Activated CD4-positive, alpha-beta T cell treated with anti-CD3 and anti-CD28 coated beads, Interleukin-2, amount 10 ng/mL, durations not matched to agents 7 days and 5 days (primary cell): ENCODE data around the gene DEGS2. TPM values are rescaled to one million over a fixed set of nuclear protein-coding genes. Genes with fewer than 3 reads are reported as not detected.
A peak's percentile ranks its signal among the peaks of the same experiment; 100 is the strongest.

Experiments used
- CTCF ChIA-PET: fragments of 350-600 bp; sonication (Branson Sonifier 250); formaldehyde crosslinking; loops from one replicate; lab custom pipeline; 2021; ENCODE audit warnings: antibody characterized with exemption; lab: Charles Lee
- POLR2A ChIA-PET: fragments of 350-600 bp; sonication (Branson Sonifier 250); formaldehyde crosslinking; loops from one replicate; lab custom pipeline; 2021; ENCODE audit warnings: antibody characterized with exemption; lab: Charles Lee
- DNase-seq: peaks from one replicate; pipeline ENCODE4 v3.0.0-alpha.2; 2020
- H3K27ac Mint-ChIP-seq: one replicate; pipeline ENCODE4 v1.8.0; 2021; ENCODE audit warnings: mild to moderate bottlenecking, moderate library complexity, mixed read lengths
- H3K27me3 Mint-ChIP-seq: one replicate; pipeline ENCODE4 v1.8.0; 2021; ENCODE audit warnings: mixed read lengths
- H3K36me3 Mint-ChIP-seq: one replicate; pipeline ENCODE4 v1.8.0; 2021; ENCODE audit warnings: low read depth, mixed read lengths
- H3K4me1 Mint-ChIP-seq: one replicate; pipeline ENCODE4 v1.8.0; 2021; ENCODE audit warnings: mixed read lengths
- H3K4me3 Mint-ChIP-seq: one replicate; pipeline ENCODE4 v1.8.0; 2021; ENCODE audit warnings: mild to moderate bottlenecking, moderate library complexity, mixed read lengths
- H3K9me3 Mint-ChIP-seq: one replicate; pipeline ENCODE4 v1.8.0; 2021; ENCODE audit warnings: mixed read lengths
- total RNA-seq, 2 experiments: library from RNA; stranded (reverse); gene quantifications; one replicate each; pipeline ENCODE4 v1.2.3, GENCODE V29; 2021

The DEGS2 gene
- total RNA-seq, 2 experiments from 2014 or later = 0.15 to 0.23 TPM

- no peak overlapping the region for H3K27ac Mint-ChIP-seq
- H3K4me1 Mint-ChIP-seq = peaks cover 12% of the 10 kb centered on the region
- H3K4me3 Mint-ChIP-seq = no peak overlapping the region
- H3K36me3 Mint-ChIP-seq = peaks cover 60% of the 10 kb centered on the region
- H3K27me3 Mint-ChIP-seq = no peaks in the 10 kb centered on the region
- no peaks in the 10 kb centered on the region for H3K9me3 Mint-ChIP-seq
- DNase-seq = no peak
- POLR2A ChIA-PET = no interaction called here
- CTCF ChIA-PET = interaction anchor here (0.8 to 1.9 kb wide), 6 partner anchors 9 to 71 kb away, joined by 3 to 9 read pairs (median 3); no protein-coding TSS in a partner anchor
These were observed 37.6 kb downstream of the DEGS2 start for GRCh38 chr14:100121643-100122480.

- ChIA-PET POLR2A (no interaction called here), CTCF (interaction anchor here (1.0 to 1.8 kb wide), 5 partner anchors 8 to 72 kb away, joined by 3 to 5 read pairs (median 3); no protein-coding TSS in a partner anchor)
- H3K27me3 Mint-ChIP-seq = no peaks in the 10 kb centered on the region
- H3K36me3 Mint-ChIP-seq = peaks cover 64% of the 10 kb centered on the region
- peaks cover 12% of the 10 kb centered on the region for H3K4me1 Mint-ChIP-seq
- DNase-seq = no peak
- no peak overlapping the region for H3K4me3 Mint-ChIP-seq
- no peak overlapping the region for H3K27ac Mint-ChIP-seq
- no peaks in the 10 kb centered on the region for H3K9me3 Mint-ChIP-seq
These were observed 38.7 kb downstream of the DEGS2 start for GRCh38 chr14:100120522-100121269.

GRCh38 chr14:100119251-100119650, 40.2 kb downstream of the DEGS2 start:
- no peaks in the 10 kb centered on the region for H3K9me3 Mint-ChIP-seq
- peaks cover 62% of the 10 kb centered on the region for H3K36me3 Mint-ChIP-seq
- CTCF ChIA-PET = interaction anchor here (0.6 to 3.4 kb wide), 5 partner anchors 11 to 20 kb away, joined by 3 to 14 read pairs (median 5); no protein-coding TSS in a partner anchor
- POLR2A ChIA-PET = no interaction called here
- H3K27ac Mint-ChIP-seq = peak overlapping the region; percentile 54
- H3K4me3 Mint-ChIP-seq = no peak overlapping the region
- H3K4me1 Mint-ChIP-seq = peaks cover 10% of the 10 kb centered on the region
- no peak for DNase-seq
- no peaks in the 10 kb centered on the region for H3K27me3 Mint-ChIP-seq

GRCh38 chr14:100118396-100119011, 40.9 kb downstream of the DEGS2 start:
- peaks cover 65% of the 10 kb centered on the region for H3K36me3 Mint-ChIP-seq
- no peaks in the 10 kb centered on the region for H3K27me3 Mint-ChIP-seq
- H3K4me1 Mint-ChIP-seq = peaks cover 11% of the 10 kb centered on the region
- ChIA-PET CTCF (interaction anchor here (0.6 to 3.4 kb wide), 4 partner anchors 11 to 75 kb away, joined by 3 to 14 read pairs (median 4); no protein-coding TSS in a partner anchor), POLR2A (no interaction called here)
- no peak for DNase-seq
- no peaks in the 10 kb centered on the region for H3K9me3 Mint-ChIP-seq
- peak overlapping the region; percentile 54 for H3K27ac Mint-ChIP-seq
- no peak overlapping the region for H3K4me3 Mint-ChIP-seq

GRCh38 chr14:100117633-100118395, 41.6 kb downstream of the DEGS2 start:
- no peak for DNase-seq
- H3K4me3 Mint-ChIP-seq = no peak overlapping the region
- H3K27ac Mint-ChIP-seq = peak overlapping the region; percentile 28
- no peaks in the 10 kb centered on the region for H3K9me3 Mint-ChIP-seq
- peaks cover 68% of the 10 kb centered on the region for H3K36me3 Mint-ChIP-seq
- H3K4me1 Mint-ChIP-seq = peaks cover 17% of the 10 kb centered on the region
- ChIA-PET CTCF (interaction anchor here (0.7 to 3.4 kb wide), 2 partner anchors 10 to 75 kb away, joined by 3 to 14 read pairs; no protein-coding TSS in a partner anchor), POLR2A (no interaction called here)
- no peaks in the 10 kb centered on the region for H3K27me3 Mint-ChIP-seq

- CTCF ChIA-PET = interaction anchor here (0.8 to 3.4 kb wide), 3 partner anchors 9 to 33 kb away, joined by 3 to 14 read pairs (median 4); no protein-coding TSS in a partner anchor
- DNase-seq = no peak
- H3K4me1 Mint-ChIP-seq = peaks cover 24% of the 10 kb centered on the region
- no peaks in the 10 kb centered on the region for H3K27me3 Mint-ChIP-seq
- POLR2A ChIA-PET = no interaction called here
- peaks cover 76% of the 10 kb centered on the region for H3K36me3 Mint-ChIP-seq
- no peak overlapping the region for H3K27ac Mint-ChIP-seq
- H3K4me3 Mint-ChIP-seq = no peak overlapping the region
- no peaks in the 10 kb centered on the region for H3K9me3 Mint-ChIP-seq
These were observed 42.4 kb downstream of the DEGS2 start for GRCh38 chr14:100117026-100117425.

GRCh38 chr14:100116134-100116533, 43.3 kb downstream of the DEGS2 start:
- Mint-ChIP-seq H3K4me1 (peaks cover 26% of the 10 kb centered on the region), H3K27ac (no peak overlapping the region), H3K27me3 (no peaks in the 10 kb centered on the region), H3K9me3 (no peaks in the 10 kb centered on the region), H3K36me3 (peaks cover 80% of the 10 kb centered on the region), H3K4me3 (no peak overlapping the region)
- ChIA-PET CTCF (interaction anchor here (1.2 to 3.4 kb wide), 4 partner anchors 8 to 34 kb away, joined by 3 to 14 read pairs (median 4); no protein-coding TSS in a partner anchor), POLR2A (no interaction called here)
- no peak for DNase-seq

- ChIA-PET POLR2A (interaction anchor here (0.5 kb wide), 1 partner anchor 122 kb away, joined by 3 read pairs; no protein-coding TSS in a partner anchor), CTCF (interaction anchor here (1.2 to 3.4 kb wide), 4 partner anchors 8 to 34 kb away, joined by 3 to 14 read pairs (median 4); no protein-coding TSS in a partner anchor)
- H3K4me3 Mint-ChIP-seq = no peak overlapping the region
- H3K9me3 Mint-ChIP-seq = no peaks in the 10 kb centered on the region
- H3K27ac Mint-ChIP-seq = peak overlapping the region; percentile 41
- H3K36me3 Mint-ChIP-seq = peaks cover 79% of the 10 kb centered on the region
- no peak for DNase-seq
- H3K27me3 Mint-ChIP-seq = no peaks in the 10 kb centered on the region
- H3K4me1 Mint-ChIP-seq = peaks cover 26% of the 10 kb centered on the region
These were observed 43.7 kb downstream of the DEGS2 start for GRCh38 chr14:100115726-100116125.

GRCh38 chr14:100115236-100115635, 44.2 kb downstream of the DEGS2 start:
- Mint-ChIP-seq H3K4me1 (peaks cover 26% of the 10 kb centered on the region), H3K27ac (peak overlapping the region; percentile 41), H3K9me3 (no peaks in the 10 kb centered on the region), H3K36me3 (peaks cover 79% of the 10 kb centered on the region), H3K4me3 (no peak overlapping the region), H3K27me3 (no peaks in the 10 kb centered on the region)
- ChIA-PET POLR2A (interaction anchor here (0.5 kb wide), 1 partner anchor 122 kb away, joined by 3 read pairs; no protein-coding TSS in a partner anchor), CTCF (interaction anchor here (1.2 to 1.6 kb wide), 2 partner anchors 12 to 35 kb away, joined by 3 to 4 read pairs; no protein-coding TSS in a partner anchor)
- DNase-seq = no peak

- Mint-ChIP-seq H3K9me3 (no peaks in the 10 kb centered on the region), H3K4me3 (no peak overlapping the region), H3K36me3 (peaks cover 79% of the 10 kb centered on the region), H3K27ac (peak overlapping the region; percentile 19), H3K4me1 (peaks cover 30% of the 10 kb centered on the region), H3K27me3 (no peaks in the 10 kb centered on the region)
- POLR2A ChIA-PET = no interaction called here
- CTCF ChIA-PET = interaction anchor here (0.6 to 2.5 kb wide), 4 partner anchors 10 to 42 kb away, joined by 3 to 11 read pairs (median 4); no protein-coding TSS in a partner anchor
- DNase-seq = no peak
These were observed 45.2 kb downstream of the DEGS2 start for GRCh38 chr14:100114109-100114765.
